T-helper 2 cell (primary cell): ENCODE data around the gene PRAME.
"Not testable (repeated sequence)": the region's sequence is repeated elsewhere in the genome, so short reads cannot be mapped to it uniquely, and the experiment has no call there.

Experiments used
- DNase-seq, 5 experiments: peaks; one replicate each; pipeline versions ENCODE4 v3.0.0 to v3.0.0-alpha.2; 2012 to 2022

Gene PRAME

GRCh38 chr22:22520667-22521602 is 38.1 kb downstream of the PRAME start:
- DNase-seq: no peak

- DNase-seq: no peak
Measured at GRCh38 chr22:22520020-22520656, 38.9 kb downstream of the PRAME start, which contains the start of gene ZNF280A. ZNF280A (minus strand) TSS chr22:22520270; CDS start chr22:22515630, 4,640 bp downstream.

- no peak for DNase-seq
Measured at GRCh38 chr22:22519591-22519990, 39.5 kb downstream of the PRAME start.

GRCh38 chr22:22516992-22517391 is 42.1 kb downstream of the PRAME start:
- DNase-seq: no peak

GRCh38 chr22:22515890-22516289 is 43.2 kb downstream of the PRAME start:
- no peak for DNase-seq

- DNase-seq: not testable (repeated sequence)
Measured at GRCh38 chr22:22514431-22514830, 44.6 kb downstream of the PRAME start.

GRCh38 chr22:22513619-22514018 is 45.4 kb downstream of the PRAME start:
- DNase-seq: no peak

GRCh38 chr22:22512951-22513350 is 46.1 kb downstream of the PRAME start:
- no peak for DNase-seq

GRCh38 chr22:22510833-22511232 is 48.2 kb downstream of the PRAME start:
- DNase-seq: not testable (repeated sequence)

GRCh38 chr22:22509912-22510311 is 49.2 kb downstream of the PRAME start:
- not testable (repeated sequence) for DNase-seq

GRCh38 chr22:22508274-22509176 is 50.5 kb downstream of the PRAME start, which contains the start of gene ZNF280B:
ZNF280B (minus strand) TSS chr22:22508742; CDS start chr22:22489398, 19,344 bp downstream.
- peak; percentile 50 to 92 (median 71) for DNase-seq

GRCh38 chr22:22507743-22508273 is 51.3 kb downstream of the PRAME start:
- no peak for DNase-seq

GRCh38 chr22:22506736-22507135 is 52.3 kb downstream of the PRAME start:
- no peak for DNase-seq

- DNase-seq: no peak
Measured at GRCh38 chr22:22498267-22498666, 60.8 kb downstream of the PRAME start.
